T-helper 2 cell treated with Interferon-gamma antibody and Interleukin-4, amounts not matched to agents 5 μg/mL and 100 μg/mL, for 36 hours (primary cell): ENCODE results near the gene FAS.

Experiments used
- DNase-seq: peaks from one replicate; pipeline ENCODE4 v3.0.0; 2021; ENCODE audit warnings: low spot score
- H3K27ac Mint-ChIP-seq: one replicate; pipeline ENCODE4 v1.8.0; 2021; ENCODE audit warnings: mild to moderate bottlenecking, mixed read lengths
- H3K27me3 Mint-ChIP-seq: one replicate; pipeline ENCODE4 v1.8.0; 2021; ENCODE audit warnings: low read depth, mixed read lengths
- H3K36me3 Mint-ChIP-seq: one replicate; pipeline ENCODE4 v1.8.0; 2021; ENCODE audit warnings: low read depth, mixed read lengths
- H3K4me1 Mint-ChIP-seq: one replicate; pipeline ENCODE4 v1.8.0; 2021; ENCODE audit warnings: low read depth, mixed read lengths
- H3K4me3 Mint-ChIP-seq: one replicate; pipeline ENCODE4 v1.8.0; 2022; ENCODE audit warnings: mild to moderate bottlenecking, moderate library complexity, mixed read lengths
- H3K9me3 Mint-ChIP-seq: one replicate; pipeline ENCODE4 v1.8.0; 2021; ENCODE audit warnings: mixed read lengths

The FAS gene

GRCh38 chr10:89053555-89053954, 63.0 kb downstream of the FAS start:
- Mint-ChIP-seq H3K4me3 (no peak overlapping the region), H3K9me3 (no peaks in the 10 kb centered on the region), H3K27me3 (peaks cover 4% of the 10 kb centered on the region), H3K36me3 (no peaks in the 10 kb centered on the region), H3K27ac (no peak overlapping the region), H3K4me1 (no peaks in the 10 kb centered on the region)
- DNase-seq = no peak

GRCh38 chr10:89055159-89055558, 64.6 kb downstream of the FAS start:
- no peak for DNase-seq
- Mint-ChIP-seq H3K27me3 (peaks cover 4% of the 10 kb centered on the region), H3K9me3 (no peaks in the 10 kb centered on the region), H3K36me3 (no peaks in the 10 kb centered on the region), H3K4me3 (no peak overlapping the region), H3K27ac (no peak overlapping the region), H3K4me1 (no peaks in the 10 kb centered on the region)

GRCh38 chr10:89062861-89063260, 72.3 kb downstream of the FAS start:
- H3K36me3 Mint-ChIP-seq = no peaks in the 10 kb centered on the region
- H3K9me3 Mint-ChIP-seq = no peaks in the 10 kb centered on the region
- H3K27me3 Mint-ChIP-seq = peaks cover 32% of the 10 kb centered on the region
- H3K27ac Mint-ChIP-seq = no peak overlapping the region
- H3K4me1 Mint-ChIP-seq = no peaks in the 10 kb centered on the region
- H3K4me3 Mint-ChIP-seq = no peak overlapping the region
- no peak for DNase-seq

- no peaks in the 10 kb centered on the region for H3K4me1 Mint-ChIP-seq
- H3K36me3 Mint-ChIP-seq = no peaks in the 10 kb centered on the region
- H3K27ac Mint-ChIP-seq = no peak overlapping the region
- H3K9me3 Mint-ChIP-seq = no peaks in the 10 kb centered on the region
- no peak for DNase-seq
- peaks cover 37% of the 10 kb centered on the region for H3K27me3 Mint-ChIP-seq
- no peak overlapping the region for H3K4me3 Mint-ChIP-seq
Measured at GRCh38 chr10:89063465-89063864, 72.9 kb downstream of the FAS start.

- DNase-seq = no peak
- H3K27me3 Mint-ChIP-seq = peaks cover 39% of the 10 kb centered on the region
- H3K27ac Mint-ChIP-seq = no peak overlapping the region
- no peaks in the 10 kb centered on the region for H3K9me3 Mint-ChIP-seq
- no peak overlapping the region for H3K4me3 Mint-ChIP-seq
- H3K4me1 Mint-ChIP-seq = no peaks in the 10 kb centered on the region
- H3K36me3 Mint-ChIP-seq = no peaks in the 10 kb centered on the region
Measured at GRCh38 chr10:89064748-89065147, 74.2 kb downstream of the FAS start.
